GM18520 (cell line): ENCODE measurements around the gene PSMG1.
"Not testable (repeated sequence)": the region's sequence is repeated elsewhere in the genome, so short reads cannot be mapped to it uniquely, and the experiment has no call there.

Source experiments
- ATAC-seq: cut with Tn5 transposase; IDR thresholded peaks from one replicate; pipeline ENCODE4 v1.9.1; 2021; ENCODE audit not compliant: unreplicated experiment

PSMG1 gene, protein sequence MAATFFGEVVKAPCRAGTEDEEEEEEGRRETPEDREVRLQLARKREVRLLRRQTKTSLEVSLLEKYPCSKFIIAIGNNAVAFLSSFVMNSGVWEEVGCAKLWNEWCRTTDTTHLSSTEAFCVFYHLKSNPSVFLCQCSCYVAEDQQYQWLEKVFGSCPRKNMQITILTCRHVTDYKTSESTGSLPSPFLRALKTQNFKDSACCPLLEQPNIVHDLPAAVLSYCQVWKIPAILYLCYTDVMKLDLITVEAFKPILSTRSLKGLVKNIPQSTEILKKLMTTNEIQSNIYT

GRCh38 chr21:39183272-39184049 lies at the start of gene PSMG1:
Gene PSMG1 (minus strand): TSS chr21:39183451. CDS start chr21:39183385, 66 bp downstream.
- ATAC-seq, result peak; percentile 78

DNA sequence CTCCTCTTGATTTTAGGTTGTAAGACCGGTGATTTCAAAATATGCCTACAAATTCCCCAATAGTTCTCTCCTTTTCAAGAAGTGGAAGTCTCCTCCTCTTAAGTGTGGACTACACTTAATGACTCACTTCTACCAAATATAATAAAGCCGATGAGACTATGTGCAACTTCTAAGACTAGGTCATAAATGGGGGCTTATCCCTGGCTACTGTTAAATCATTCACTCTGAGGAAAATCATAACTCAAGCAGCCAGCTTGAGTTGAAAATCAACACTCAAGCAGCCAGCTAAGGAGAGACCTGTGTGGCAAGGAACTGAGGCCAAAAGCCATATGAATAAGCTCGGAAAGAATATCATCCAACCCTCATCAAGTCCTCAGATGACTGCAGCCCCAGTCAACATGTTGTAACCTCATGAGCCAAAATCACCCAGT lies 49.6 kb upstream of the PSMG1 start:
- no peak for ATAC-seq

- ATAC-seq, result no peak
Measured at GRCh38 chr21:39224930-39225329, 41.7 kb upstream of the PSMG1 start.

- ATAC-seq, result no peak
Measured at GRCh38 chr21:39221997-39222486, 38.8 kb upstream of the PSMG1 start.

DNA sequence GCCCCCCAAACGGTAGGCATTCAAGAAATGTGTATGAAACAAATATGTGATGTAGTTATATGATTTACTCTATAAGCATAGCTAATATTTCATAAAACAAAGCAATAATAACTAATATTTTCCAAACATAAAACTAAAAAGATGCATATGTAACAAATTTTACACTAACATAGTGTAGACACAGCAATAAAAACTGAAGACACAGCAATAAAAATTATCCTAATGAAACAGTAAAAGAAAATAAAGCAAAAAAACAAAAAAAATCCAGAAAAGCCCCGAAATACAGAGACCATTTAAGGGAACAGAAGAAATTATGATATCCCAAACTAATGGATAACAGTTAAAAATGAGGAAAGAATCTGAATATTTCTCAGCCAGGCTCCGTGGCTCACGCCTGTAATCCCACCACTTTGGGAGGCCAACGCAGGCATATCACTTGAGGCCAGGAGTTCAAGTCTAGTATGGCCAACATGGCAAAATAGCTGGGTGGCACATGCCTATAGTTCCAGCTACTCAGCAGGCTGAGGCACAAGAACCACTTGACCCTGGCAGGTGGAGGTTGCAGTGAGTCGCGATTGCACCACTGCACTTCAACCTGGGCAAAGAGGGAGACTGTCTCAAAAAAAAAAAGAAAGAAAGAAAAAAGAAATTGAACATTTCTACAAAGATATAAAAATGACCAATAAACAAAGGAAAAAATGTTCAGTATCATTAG lies 38.2 kb upstream of the PSMG1 start:
- ATAC-seq, result no peak

DNA sequence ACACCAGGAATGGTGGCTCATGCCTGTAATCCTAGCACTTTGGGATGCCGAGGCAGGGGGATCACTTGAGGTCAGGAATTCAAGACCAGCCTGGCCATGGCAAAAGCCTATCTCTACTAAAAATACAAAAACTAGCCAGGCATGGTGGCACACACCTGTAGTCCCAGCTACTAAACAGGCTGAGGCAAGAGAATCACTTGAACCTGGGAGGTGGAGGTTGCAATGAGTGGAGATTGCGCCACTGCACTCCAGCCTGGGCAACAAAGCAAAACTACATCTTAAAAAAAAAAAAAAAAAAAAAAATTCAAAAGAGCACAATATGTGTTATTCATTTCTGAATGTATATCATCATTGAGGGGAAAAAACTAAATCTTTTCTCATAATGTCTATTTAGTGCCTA lies 37.6 kb upstream of the PSMG1 start:
- not testable (repeated sequence) for ATAC-seq

- no peak for ATAC-seq
Measured at GRCh38 chr21:39220150-39220549, 36.9 kb upstream of the PSMG1 start.

DNA sequence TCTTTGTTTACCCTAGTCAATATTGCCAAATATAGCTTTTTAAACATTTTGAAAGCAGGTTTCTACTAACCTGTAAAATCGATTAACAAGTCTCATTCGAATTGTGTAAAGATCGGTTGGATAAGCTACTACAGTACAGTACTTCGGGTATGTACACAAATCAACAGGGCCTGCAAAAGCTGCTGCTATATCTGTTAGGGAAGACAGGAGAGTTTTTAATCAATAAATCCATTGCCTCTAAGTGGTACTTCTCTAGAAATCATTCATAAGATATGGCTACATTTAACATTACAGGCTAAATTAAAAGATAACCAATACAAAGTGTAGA lies 34.8 kb upstream of the PSMG1 start:
- no peak for ATAC-seq

DNA sequence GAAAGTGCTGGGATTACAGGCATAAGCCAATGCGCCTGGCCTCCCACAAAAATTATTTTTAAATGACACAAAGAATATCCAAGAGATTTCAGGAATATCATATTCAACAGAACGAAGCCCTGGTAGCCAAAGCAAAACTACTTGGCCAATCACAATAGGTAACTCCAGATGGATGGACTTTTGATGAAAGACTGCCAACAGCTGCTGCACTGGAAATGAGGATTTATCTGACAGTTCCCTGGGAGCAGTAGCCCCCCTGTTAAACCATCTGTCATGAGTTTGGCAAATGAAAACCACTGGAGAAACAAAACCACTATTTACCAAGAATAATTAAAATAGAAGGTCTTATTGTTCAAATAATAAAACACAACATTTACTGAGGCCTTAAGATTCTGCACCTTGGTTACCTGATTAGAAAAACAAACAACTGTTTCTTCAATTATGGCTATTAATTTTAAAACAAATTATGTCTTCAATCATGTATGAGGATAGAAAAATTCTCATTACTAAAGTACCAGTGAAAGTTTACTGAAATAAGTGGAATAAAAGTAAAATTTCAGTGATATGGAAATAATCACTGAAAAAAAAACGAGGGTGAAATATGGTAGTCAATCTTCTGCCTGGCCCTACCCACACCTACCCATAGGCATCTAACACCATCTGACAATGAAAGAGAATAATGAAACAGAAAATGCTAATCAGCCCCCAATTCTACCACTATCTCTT lies 34.3 kb upstream of the PSMG1 start:
- no peak for ATAC-seq

DNA sequence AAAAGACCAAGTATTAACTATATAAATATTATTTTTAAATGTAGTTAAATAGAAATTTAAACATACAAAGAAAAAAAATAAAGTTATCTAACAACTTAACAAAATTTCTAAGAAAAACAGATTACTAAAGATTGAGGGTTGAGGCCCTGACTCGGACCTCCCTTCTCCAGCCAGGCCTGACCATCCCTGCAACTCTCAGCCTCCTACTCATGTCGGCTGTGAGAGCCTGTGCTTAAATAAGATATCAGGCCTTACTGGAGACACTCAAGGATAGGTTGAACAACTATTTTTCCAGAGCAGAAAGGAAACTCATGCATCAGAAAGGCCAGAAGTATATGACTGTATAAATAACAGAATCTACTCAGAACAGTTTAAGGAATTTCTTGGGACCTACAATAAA lies 33.0 kb upstream of the PSMG1 start:
- ATAC-seq, result no peak

GRCh38 chr21:39215078-39215477 lies 31.8 kb upstream of the PSMG1 start:
- ATAC-seq, result no peak

- ATAC-seq, result no peak
Measured at GRCh38 chr21:39209334-39209688, 26.1 kb upstream of the PSMG1 start.

GRCh38 chr21:39208624-39209333 lies 25.5 kb upstream of the PSMG1 start:
- ATAC-seq, result no peak

GRCh38 chr21:39204134-39204533 lies 20.9 kb upstream of the PSMG1 start:
- no peak for ATAC-seq

GRCh38 chr21:39198800-39199199 lies 15.5 kb upstream of the PSMG1 start:
- no peak for ATAC-seq

GRCh38 chr21:39197448-39198233 lies 14.4 kb upstream of the PSMG1 start:
- ATAC-seq, result no peak

DNA sequence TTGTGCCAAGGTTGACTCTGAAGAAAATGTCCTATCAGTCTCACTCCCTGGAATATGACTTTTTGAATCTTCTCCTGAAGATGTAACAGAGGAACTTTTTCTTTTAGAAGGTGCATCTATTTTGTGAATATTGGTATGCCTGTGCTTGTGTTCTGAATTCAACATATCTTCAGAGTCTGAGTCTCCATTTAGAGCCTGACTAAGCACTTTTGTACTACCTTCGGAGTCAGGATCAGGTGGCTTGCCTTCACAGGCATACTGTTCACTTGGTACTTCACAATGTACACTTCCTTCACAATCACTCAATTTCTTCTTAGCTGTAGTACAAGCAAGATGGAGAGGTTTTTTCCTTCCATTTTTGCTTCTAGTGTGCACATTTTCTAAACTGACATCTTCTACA lies 13.6 kb upstream of the PSMG1 start:
- no peak for ATAC-seq

DNA sequence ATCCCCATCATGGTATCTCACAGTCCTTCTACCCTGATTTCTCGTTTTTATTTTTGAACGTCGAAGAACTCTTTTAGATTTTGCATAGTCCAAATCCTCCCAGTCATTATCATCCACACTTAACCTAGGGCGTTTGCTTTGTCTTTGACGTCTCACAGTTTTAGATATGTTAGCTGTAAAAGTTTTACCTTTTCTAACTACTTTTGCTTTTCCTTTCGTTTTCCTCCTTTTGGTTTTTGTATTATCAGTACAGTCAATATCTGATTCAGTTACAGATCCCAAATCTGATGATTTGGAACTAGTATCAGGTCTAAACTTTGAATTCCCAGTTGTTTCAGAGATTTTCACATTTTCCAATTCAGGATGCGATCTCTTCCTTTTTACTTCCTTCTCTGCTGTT lies 13.1 kb upstream of the PSMG1 start:
- ATAC-seq, result no peak

- no peak for ATAC-seq
Measured at GRCh38 chr21:39193380-39193779, 10.1 kb upstream of the PSMG1 start.
